ENCODE results near the gene FMN1.

DNA sequence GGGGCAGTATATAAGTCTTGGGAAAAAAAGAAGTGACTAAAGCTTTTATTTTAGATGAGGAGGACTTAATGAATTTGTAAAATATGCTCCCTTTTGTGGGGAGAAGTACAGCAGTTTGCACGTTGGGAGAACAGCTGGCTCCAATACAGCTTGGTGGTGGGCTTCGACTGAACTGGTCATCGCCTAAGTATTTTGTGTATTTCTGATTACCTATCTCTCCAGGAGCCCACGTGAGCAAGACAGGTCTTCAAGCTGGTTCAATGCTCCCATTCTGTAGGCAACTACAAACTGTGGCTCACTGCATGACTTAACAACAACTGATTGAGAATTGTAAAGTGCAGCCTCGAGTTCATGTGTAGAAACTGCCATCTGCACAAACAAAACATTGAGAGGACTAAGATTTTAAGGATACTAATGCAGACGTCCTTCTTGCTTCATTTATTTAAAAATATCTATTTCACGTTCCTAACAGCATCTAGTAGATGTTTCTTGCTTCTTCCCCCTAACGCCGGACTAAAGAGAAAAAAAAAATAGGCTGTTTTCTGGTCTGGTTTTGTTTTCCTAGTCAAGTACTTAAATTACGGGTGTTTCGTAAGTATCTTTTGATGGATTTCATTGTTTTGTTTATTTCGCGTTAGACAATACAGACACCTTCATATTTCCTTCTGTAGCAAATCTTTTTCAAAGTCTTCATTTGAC, 478.1 kb downstream of the FMN1 start:
- TF ChIP-seq, protein P1, sequence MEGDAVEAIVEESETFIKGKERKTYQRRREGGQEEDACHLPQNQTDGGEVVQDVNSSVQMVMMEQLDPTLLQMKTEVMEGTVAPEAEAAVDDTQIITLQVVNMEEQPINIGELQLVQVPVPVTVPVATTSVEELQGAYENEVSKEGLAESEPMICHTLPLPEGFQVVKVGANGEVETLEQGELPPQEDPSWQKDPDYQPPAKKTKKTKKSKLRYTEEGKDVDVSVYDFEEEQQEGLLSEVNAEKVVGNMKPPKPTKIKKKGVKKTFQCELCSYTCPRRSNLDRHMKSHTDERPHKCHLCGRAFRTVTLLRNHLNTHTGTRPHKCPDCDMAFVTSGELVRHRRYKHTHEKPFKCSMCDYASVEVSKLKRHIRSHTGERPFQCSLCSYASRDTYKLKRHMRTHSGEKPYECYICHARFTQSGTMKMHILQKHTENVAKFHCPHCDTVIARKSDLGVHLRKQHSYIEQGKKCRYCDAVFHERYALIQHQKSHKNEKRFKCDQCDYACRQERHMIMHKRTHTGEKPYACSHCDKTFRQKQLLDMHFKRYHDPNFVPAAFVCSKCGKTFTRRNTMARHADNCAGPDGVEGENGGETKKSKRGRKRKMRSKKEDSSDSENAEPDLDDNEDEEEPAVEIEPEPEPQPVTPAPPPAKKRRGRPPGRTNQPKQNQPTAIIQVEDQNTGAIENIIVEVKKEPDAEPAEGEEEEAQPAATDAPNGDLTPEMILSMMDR (IDR thresholded peaks at IDR 0.05): no peak
- TF ChIP-seq POLR2A (IDR thresholded peaks at IDR 0.05) (no peak), POLR2AphosphoS5 (IDR thresholded peaks at IDR 0.05) (no peak)
